Activated CD4-positive, alpha-beta memory T cell treated with anti-CD3 and anti-CD28 coated beads, Interleukin-2, amount 10 ng/mL, durations not matched to agents 7 days and 5 days (primary cell): ENCODE results near the gene SNX1. TPM values are rescaled to one million over a fixed set of nuclear protein-coding genes. Genes with fewer than 3 reads are reported as not detected.
"Not testable (repeated sequence)": the region's sequence is repeated elsewhere in the genome, so short reads cannot be mapped to it uniquely, and the experiment has no call there.

Experiments
- CTCF ChIA-PET: fragments of 350-600 bp; sonication (Branson Sonifier 250); formaldehyde crosslinking; loops from one replicate; lab custom pipeline; 2021; ENCODE audit warnings: antibody characterized with exemption, inconsistent platforms; lab: Charles Lee
- POLR2A ChIA-PET: fragments of 350-600 bp; sonication (Branson Sonifier 250); formaldehyde crosslinking; loops from one replicate; lab custom pipeline; 2021; ENCODE audit warnings: antibody characterized with exemption; lab: Charles Lee
- DNase-seq: peaks from one replicate; pipeline ENCODE4 v3.0.0-alpha.2; 2020
- H3K27ac Mint-ChIP-seq: one replicate; pipeline ENCODE4 v1.8.0; 2021; ENCODE audit warnings: mild to moderate bottlenecking, mixed read lengths
- H3K27me3 Mint-ChIP-seq: one replicate; pipeline ENCODE4 v1.8.0; 2021; ENCODE audit warnings: mixed read lengths
- H3K36me3 Mint-ChIP-seq: one replicate; pipeline ENCODE4 v1.8.0; 2021; ENCODE audit warnings: low read depth, mixed read lengths
- H3K4me1 Mint-ChIP-seq: one replicate; pipeline ENCODE4 v1.8.0; 2021; ENCODE audit warnings: mixed read lengths
- H3K4me3 Mint-ChIP-seq: one replicate; pipeline ENCODE4 v1.8.0; 2021; ENCODE audit warnings: mild to moderate bottlenecking, mixed read lengths
- H3K9me3 Mint-ChIP-seq: one replicate; pipeline ENCODE4 v1.8.0; 2021; ENCODE audit warnings: mixed read lengths
- total RNA-seq, 2 experiments: library from RNA; stranded (reverse); gene quantifications; one replicate each; pipeline ENCODE4 v1.2.3, GENCODE V29; 2021

SNX1 gene
- total RNA-seq = 100 to 1,000 TPM; 115 to 129 TPM

- Mint-ChIP-seq H3K36me3 (peaks cover 21% of the 10 kb centered on the region), H3K27me3 (no peaks in the 10 kb centered on the region), H3K4me3 (peak within 1 kb of the TSS; percentile 96), H3K27ac (peak within 1 kb of the TSS; percentile 100), H3K4me1 (peaks cover 66% of the 10 kb centered on the region), H3K9me3 (no peaks in the 10 kb centered on the region)
- peak; percentile 98 for DNase-seq
- ChIA-PET POLR2A (interaction anchor here (0.6 to 2.0 kb wide), 15 partner anchors 14 to 491 kb away, joined by 3 to 11 read pairs (median 4); partner anchors contain the start of genes HERC1 and PPIB), CTCF (interaction anchor here (0.7 to 1.6 kb wide), 6 partner anchors 8 to 58 kb away, joined by 3 to 4 read pairs (median 3); partner anchors contain the start of gene DAPK2)
Measured at GRCh38 chr15:64095795-64096667, at the start of gene SNX1. SNX1 (plus strand) TSS chr15:64095982; CDS start chr15:64096014, 32 bp downstream.

DNA sequence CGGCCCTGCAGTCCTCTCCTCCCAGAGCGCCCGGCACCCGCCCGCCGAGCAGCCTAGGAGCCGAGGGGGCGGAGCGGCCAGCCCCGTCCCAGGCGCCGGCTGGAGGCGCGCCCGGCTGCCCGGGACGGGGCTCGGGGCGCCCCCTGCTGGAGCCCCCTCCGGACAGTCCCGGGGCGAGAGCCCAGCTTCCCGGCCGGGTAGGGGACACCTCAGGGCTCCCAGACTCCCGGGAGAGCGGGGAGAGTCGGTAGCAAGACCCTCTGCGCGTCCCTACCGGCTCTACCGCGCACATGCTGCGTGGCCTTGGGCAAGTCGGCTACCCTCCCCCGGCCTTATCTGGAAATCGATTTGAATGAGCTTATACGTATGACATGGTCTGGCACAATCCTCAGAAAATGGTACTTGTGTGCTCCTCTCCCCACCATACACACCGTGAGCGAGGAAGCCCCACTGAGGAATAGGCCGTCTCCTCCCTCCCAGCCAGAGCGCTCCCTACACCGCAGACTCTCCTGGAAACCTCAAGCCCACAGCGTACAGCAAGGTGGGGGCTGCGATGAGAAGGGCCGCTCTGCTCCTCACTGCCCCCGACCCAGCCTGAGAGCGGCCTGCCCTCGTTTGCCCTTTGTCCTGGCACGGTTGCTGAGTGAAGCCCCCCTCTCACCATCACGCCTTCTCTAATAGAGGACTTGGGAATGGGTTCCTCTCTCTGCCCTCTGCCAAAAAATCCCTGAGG, 49.2 kb upstream of the SNX1 start, which contains the start of gene DAPK2:
Gene DAPK2, minus strand, starts transcription at position 65 of the 733 bp plus-strand sequence. CDS start 6,224 bp downstream, outside the sequence.
- Mint-ChIP-seq H3K36me3 (no peaks in the 10 kb centered on the region), H3K9me3 (no peaks in the 10 kb centered on the region), H3K27me3 (peaks cover 11% of the 10 kb centered on the region), H3K4me3 (peak within 1 kb of the TSS; percentile 63), H3K4me1 (peaks cover 6% of the 10 kb centered on the region), H3K27ac (no peak within 1 kb of the TSS)
- DNase-seq = peak; percentile 69
- ChIA-PET CTCF (interaction anchor here (0.6 to 5.2 kb wide), 65 partner anchors 8 to 610 kb away, joined by 3 to 80 read pairs (median 5); partner anchors contain the start of genes CIAO2A and SNX1), POLR2A (interaction anchor here (1.1 to 2.5 kb wide), 6 partner anchors 36 to 437 kb away, joined by 3 to 11 read pairs (median 4); partner anchors contain the start of gene CIAO2A)

DNA sequence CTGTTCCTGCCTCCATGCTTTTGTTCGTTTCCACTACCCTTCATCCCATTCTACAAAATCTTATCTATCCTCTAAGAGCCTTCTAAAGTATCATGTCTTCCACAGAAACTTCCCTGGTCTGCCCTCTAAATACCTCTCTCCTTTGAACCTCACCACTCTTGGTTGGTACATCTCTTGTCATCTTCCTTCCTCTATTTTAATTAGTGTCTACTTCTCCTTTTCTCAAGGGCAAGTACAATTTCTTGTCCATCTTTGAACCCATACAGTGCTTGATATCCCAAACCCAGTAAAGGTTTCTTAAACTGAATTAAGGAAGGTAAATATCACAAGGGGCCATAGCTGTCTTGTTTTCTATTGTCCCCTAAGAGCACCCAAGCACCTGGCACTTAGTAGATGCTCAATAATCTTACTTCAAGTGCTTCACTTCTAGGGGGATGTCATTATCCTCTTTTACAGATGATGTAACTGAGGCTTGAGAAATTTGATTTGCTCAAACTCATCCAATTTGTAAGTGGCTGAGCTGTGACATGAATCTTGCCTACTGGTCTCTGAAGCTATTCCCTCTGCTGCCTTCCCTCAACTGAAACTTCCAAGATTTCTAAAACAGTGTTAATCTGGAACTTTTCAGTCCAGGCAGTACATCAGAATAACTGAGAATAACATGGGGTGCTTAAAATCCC, 46.9 kb upstream of the SNX1 start:
- H3K27me3 Mint-ChIP-seq = peaks cover 11% of the 10 kb centered on the region
- CTCF ChIA-PET = interaction anchor here (0.6 to 5.2 kb wide), 5 partner anchors 19 to 439 kb away, joined by 3 to 80 read pairs (median 4); no protein-coding TSS in a partner anchor
- POLR2A ChIA-PET = no interaction called here

DNA sequence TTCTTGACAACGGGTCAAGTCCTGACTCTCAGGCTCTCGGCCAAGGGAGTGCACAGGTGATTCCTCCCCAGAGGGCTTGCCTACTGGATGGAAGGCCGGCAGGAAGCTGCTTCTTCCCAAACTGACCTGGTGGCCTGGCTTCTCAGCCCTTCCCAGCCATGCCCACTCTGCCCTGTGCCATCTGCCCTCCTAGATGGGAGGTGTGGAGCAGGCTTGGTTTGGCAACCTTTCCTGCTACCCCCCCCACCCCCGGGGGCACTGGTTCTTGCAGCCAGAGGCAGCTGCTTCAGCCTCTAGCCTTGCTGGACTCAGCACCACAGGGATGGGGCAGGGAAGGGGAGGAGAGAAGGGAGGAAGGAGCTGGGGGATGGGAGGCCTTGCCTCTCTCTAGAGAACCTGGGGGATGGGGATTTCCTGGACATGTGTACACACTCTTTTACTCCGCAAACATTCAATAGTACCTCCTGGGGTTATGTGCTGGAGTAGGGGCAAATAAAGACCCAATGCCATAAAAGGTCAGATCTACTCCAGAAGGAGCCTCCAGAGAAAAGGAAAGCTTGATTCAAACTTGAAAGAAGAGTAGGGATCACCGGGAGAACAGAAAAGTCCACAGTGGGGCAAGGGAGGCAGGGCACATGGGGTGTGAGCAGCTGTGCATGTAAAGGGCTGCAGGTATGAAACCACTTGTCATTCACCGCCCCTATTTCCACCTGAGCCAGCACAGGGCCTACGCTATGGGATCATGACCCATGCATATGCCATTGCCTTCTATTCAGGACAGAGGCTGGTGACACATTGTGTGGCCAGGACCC, 45.3 kb upstream of the SNX1 start:
- CTCF ChIA-PET = interaction anchor here (1.4 to 2.6 kb wide), 2 partner anchors 11 to 440 kb away, joined by 6 to 10 read pairs; no protein-coding TSS in a partner anchor
- Mint-ChIP-seq H3K4me3 (no peak overlapping the region), H3K4me1 (peaks cover 6% of the 10 kb centered on the region), H3K9me3 (no peaks in the 10 kb centered on the region), H3K36me3 (no peaks in the 10 kb centered on the region), H3K27ac (no peak overlapping the region), H3K27me3 (peaks cover 6% of the 10 kb centered on the region)
- POLR2A ChIA-PET = no interaction called here
- DNase-seq = no peak

More for the DNA sequence above, 46.9 kb upstream of the SNX1 start:
- Mint-ChIP-seq H3K27ac (no peak overlapping the region), H3K4me3 (no peak overlapping the region), H3K4me1 (peaks cover 6% of the 10 kb centered on the region), H3K36me3 (no peaks in the 10 kb centered on the region), H3K9me3 (no peaks in the 10 kb centered on the region)
- no peak for DNase-seq

GRCh38 chr15:64051093-64051402, 44.7 kb upstream of the SNX1 start:
- no peak for DNase-seq
- H3K4me3 Mint-ChIP-seq = no peak overlapping the region
- H3K4me1 Mint-ChIP-seq = peaks cover 6% of the 10 kb centered on the region
- POLR2A ChIA-PET = no interaction called here
- CTCF ChIA-PET = interaction anchor here (1.4 kb wide), 1 partner anchor 11 kb away, joined by 6 read pairs; no protein-coding TSS in a partner anchor
- H3K27ac Mint-ChIP-seq = no peak overlapping the region
- peaks cover 6% of the 10 kb centered on the region for H3K27me3 Mint-ChIP-seq
- no peaks in the 10 kb centered on the region for H3K9me3 Mint-ChIP-seq
- H3K36me3 Mint-ChIP-seq = no peaks in the 10 kb centered on the region

DNA sequence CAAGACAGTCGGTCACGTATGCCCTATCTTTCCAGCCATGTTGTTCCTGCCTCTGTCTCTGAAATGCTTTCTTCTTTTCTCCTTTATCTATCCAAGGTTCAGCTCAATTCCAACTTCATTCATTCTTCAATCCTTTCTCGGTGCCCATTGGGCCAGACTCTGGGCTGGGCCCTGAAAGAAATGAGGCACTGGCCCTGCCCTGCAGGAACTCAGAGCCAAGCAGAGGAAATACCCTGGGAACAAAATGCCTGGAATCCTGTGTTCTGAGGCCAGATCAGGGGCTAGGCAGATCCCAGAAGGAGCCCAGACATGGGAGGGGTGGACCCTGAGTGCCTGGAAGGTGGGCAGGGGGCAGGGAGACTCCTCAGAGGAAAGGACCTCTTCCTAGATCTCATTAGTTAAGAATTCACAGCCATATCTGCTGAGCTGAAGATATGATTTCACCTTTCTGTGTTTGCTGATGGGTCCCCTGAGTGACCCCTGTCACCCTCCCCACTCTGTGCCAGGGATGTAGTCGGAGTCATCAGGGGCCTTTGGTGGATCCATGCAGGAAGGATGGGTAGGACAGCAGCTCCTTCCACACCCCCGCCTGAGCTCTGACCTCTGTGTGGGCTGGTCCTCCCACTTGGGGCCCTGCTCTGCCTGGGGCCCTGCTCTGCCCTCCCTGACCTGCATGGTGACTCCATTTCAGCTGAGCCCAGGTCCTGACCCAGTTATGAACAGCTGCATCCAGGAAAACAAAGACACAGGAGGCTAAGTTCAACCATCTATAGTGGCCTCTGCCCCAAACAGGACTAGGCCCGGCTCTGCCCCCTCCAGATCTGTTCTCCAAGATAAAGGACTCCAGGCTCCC, 44.1 kb upstream of the SNX1 start:
- Mint-ChIP-seq H3K4me1 (peaks cover 5% of the 10 kb centered on the region), H3K27me3 (peaks cover 7% of the 10 kb centered on the region), H3K36me3 (no peaks in the 10 kb centered on the region), H3K9me3 (no peaks in the 10 kb centered on the region), H3K4me3 (no peak overlapping the region), H3K27ac (no peak overlapping the region)
- POLR2A ChIA-PET = no interaction called here
- CTCF ChIA-PET = interaction anchor here (0.9 kb wide), 1 partner anchor 442 kb away, joined by 4 read pairs; no protein-coding TSS in a partner anchor
- no peak for DNase-seq

GRCh38 chr15:64052925-64053491, 42.8 kb upstream of the SNX1 start:
- POLR2A ChIA-PET = no interaction called here

GRCh38 chr15:64053674-64054073, 42.1 kb upstream of the SNX1 start:
- H3K9me3 Mint-ChIP-seq, DNase-seq, POLR2A ChIA-PET, H3K36me3 Mint-ChIP-seq, H3K27me3 Mint-ChIP-seq, H3K4me1 Mint-ChIP-seq, H3K27ac Mint-ChIP-seq, H3K4me3 Mint-ChIP-seq: not testable (repeated sequence)
- CTCF ChIA-PET = interaction anchor here (1.2 to 2.4 kb wide), 2 partner anchors 14 to 302 kb away, joined by 3 to 6 read pairs; no protein-coding TSS in a partner anchor

More at GRCh38 chr15:64052925-64053491, 42.8 kb upstream of the SNX1 start:
- peaks cover 5% of the 10 kb centered on the region for H3K27me3 Mint-ChIP-seq
- CTCF ChIA-PET = interaction anchor here (0.9 kb wide), 1 partner anchor 443 kb away, joined by 4 read pairs; no protein-coding TSS in a partner anchor
- no peak for DNase-seq
- H3K27ac Mint-ChIP-seq = no peak overlapping the region
- no peaks in the 10 kb centered on the region for H3K36me3 Mint-ChIP-seq
- peaks cover 1% of the 10 kb centered on the region for H3K4me1 Mint-ChIP-seq
- H3K4me3 Mint-ChIP-seq = no peak overlapping the region
- H3K9me3 Mint-ChIP-seq = no peaks in the 10 kb centered on the region

DNA sequence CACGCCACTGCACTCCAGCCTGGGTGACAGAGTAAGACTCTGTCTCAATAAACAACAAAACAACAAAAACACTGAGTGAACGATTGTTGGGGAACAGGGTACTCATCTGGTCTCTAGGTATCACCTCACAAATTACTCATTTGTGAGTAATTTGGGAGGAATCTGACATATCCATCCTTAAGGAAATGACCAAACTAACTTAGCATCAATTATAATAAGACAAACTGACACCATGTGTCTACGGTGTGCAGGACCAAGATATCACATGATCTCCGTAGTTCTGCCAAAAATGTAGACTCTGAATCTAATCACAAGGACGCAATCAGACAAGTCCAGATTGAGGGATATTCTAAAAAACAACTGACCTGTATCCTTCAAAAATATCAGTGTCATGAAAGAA, 37.5 kb upstream of the SNX1 start:
- Mint-ChIP-seq H3K27ac (no peak overlapping the region), H3K4me3 (no peak overlapping the region), H3K36me3 (no peaks in the 10 kb centered on the region), H3K27me3 (peaks cover 2% of the 10 kb centered on the region), H3K4me1 (no peaks in the 10 kb centered on the region), H3K9me3 (no peaks in the 10 kb centered on the region)
- POLR2A ChIA-PET = no interaction called here
- no peak for DNase-seq
- CTCF ChIA-PET = no interaction called here

DNA sequence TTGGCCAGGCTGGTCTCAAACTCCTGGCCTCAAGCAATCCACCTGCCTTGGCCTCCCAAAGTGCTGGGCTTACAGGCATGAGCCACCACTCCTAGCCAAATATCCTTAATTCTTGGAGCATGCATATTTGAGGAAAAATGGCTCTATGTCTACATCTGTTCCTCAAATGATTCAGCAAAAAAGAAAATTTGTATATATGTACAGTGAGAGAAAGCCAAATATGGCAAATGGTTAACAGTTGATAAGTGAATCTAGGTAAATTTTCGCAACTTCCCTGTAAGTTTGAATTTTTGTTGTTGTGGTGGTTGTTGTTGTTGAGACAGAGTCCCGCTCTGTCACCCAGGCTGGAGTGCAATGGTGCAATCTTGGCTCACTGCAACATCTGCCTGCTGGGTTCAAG, 36.7 kb upstream of the SNX1 start:
- H3K4me3 Mint-ChIP-seq, H3K27me3 Mint-ChIP-seq, H3K9me3 Mint-ChIP-seq, H3K4me1 Mint-ChIP-seq, POLR2A ChIA-PET, DNase-seq, H3K36me3 Mint-ChIP-seq, CTCF ChIA-PET, H3K27ac Mint-ChIP-seq: not testable (repeated sequence)

DNA sequence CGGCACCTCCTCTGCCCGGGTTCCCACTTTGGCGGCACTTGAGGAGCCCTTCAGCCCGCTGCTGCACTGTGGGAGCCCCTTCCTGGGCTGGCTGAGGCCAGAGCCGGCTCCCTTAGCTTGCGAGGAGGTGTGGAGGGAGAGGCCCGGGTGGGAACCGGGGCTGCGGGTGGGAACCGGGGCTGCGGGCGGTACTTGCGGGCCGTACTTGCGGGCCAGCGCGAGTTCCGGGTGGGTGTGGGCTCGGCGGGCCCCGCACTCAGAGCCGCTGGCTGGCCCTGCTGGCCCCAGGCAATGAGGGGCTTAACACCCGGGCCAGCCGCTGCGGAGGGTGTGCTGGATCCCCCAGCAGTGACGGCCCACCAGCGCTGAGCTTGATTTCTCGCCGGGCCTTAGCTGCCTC, 35.1 kb upstream of the SNX1 start:
- Mint-ChIP-seq H3K4me1 (no peaks in the 10 kb centered on the region), H3K4me3 (no peak overlapping the region), H3K36me3 (no peaks in the 10 kb centered on the region), H3K27ac (no peak overlapping the region), H3K9me3 (no peaks in the 10 kb centered on the region), H3K27me3 (peaks cover 2% of the 10 kb centered on the region)
- ChIA-PET POLR2A (interaction anchor here (0.8 kb wide), 1 partner anchor 407 kb away, joined by 3 read pairs; no protein-coding TSS in a partner anchor), CTCF (interaction anchor here (2.0 kb wide), 1 partner anchor 451 kb away, joined by 7 read pairs; no protein-coding TSS in a partner anchor)
- DNase-seq = no peak
